Neural crest cell (in vitro differentiated cells): ENCODE measurements around the gene RNF121. TPM values are rescaled to one million over a fixed set of nuclear protein-coding genes. Genes with fewer than 3 reads are reported as not detected.

Source experiments
- DNase-seq: peaks from one replicate; pipeline ENCODE4 v3.0.0; 2021; ENCODE audit warnings: low read depth, mixed read lengths, low spot score
- H3K27ac Mint-ChIP-seq: one replicate; pipeline ENCODE4 v1.8.0; 2021; ENCODE audit warnings: mild to moderate bottlenecking, mixed read lengths; ENCODE audit not compliant: unreplicated experiment
- H3K27me3 Mint-ChIP-seq: 2 replicates; pipeline ENCODE4 v1.8.0; 2021; ENCODE audit warnings: low read depth, mild to moderate bottlenecking, mixed read lengths
- H3K36me3 Mint-ChIP-seq: 2 replicates; pipeline ENCODE4 v1.8.0; 2021; ENCODE audit warnings: low read depth, mild to moderate bottlenecking, mixed read lengths
- H3K4me1 Mint-ChIP-seq: 2 replicates; pipeline ENCODE4 v1.8.0; 2021; ENCODE audit warnings: mixed read lengths
- H3K4me3 Mint-ChIP-seq: one replicate; pipeline ENCODE4 v1.8.0; 2021; ENCODE audit warnings: mild to moderate bottlenecking, mixed read lengths
- H3K9me3 Mint-ChIP-seq: 2 replicates; pipeline ENCODE4 v1.8.0; 2021; ENCODE audit warnings: mixed read lengths
- total RNA-seq: library from RNA; stranded (reverse); gene quantifications from 2 replicates; pipeline ENCODE4 v1.2.1, GENCODE V29; 2021
- TF ChIP-seq, protein P1 (sequence below): fragments of 200-600 bp; sonication (generic); conservative IDR thresholded peaks from 2 replicates; pipeline ENCODE4 v1.5.0; 2021; ENCODE audit warnings: antibody characterized with exemption, mild to moderate bottlenecking

The RNF121 gene
- total RNA-seq, 1 donor from 2014 or later: 48.8 TPM

- Mint-ChIP-seq H3K9me3 (no peaks in the 10 kb centered on the region), H3K27ac (no peak overlapping the region), H3K4me3 (no peak overlapping the region), H3K27me3 (no peaks in the 10 kb centered on the region), H3K36me3 (no peaks in the 10 kb centered on the region), H3K4me1 (peaks cover 8% of the 10 kb centered on the region)
- DNase-seq: no peak
- TF ChIP-seq, protein P1, sequence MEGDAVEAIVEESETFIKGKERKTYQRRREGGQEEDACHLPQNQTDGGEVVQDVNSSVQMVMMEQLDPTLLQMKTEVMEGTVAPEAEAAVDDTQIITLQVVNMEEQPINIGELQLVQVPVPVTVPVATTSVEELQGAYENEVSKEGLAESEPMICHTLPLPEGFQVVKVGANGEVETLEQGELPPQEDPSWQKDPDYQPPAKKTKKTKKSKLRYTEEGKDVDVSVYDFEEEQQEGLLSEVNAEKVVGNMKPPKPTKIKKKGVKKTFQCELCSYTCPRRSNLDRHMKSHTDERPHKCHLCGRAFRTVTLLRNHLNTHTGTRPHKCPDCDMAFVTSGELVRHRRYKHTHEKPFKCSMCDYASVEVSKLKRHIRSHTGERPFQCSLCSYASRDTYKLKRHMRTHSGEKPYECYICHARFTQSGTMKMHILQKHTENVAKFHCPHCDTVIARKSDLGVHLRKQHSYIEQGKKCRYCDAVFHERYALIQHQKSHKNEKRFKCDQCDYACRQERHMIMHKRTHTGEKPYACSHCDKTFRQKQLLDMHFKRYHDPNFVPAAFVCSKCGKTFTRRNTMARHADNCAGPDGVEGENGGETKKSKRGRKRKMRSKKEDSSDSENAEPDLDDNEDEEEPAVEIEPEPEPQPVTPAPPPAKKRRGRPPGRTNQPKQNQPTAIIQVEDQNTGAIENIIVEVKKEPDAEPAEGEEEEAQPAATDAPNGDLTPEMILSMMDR: no peak
These were observed 19.6 kb downstream of the RNF121 start for GRCh38 chr11:71948314-71949027.

GRCh38 chr11:71949034-71949433, 20.2 kb downstream of the RNF121 start:
- Mint-ChIP-seq H3K4me3 (no peak overlapping the region), H3K27me3 (no peaks in the 10 kb centered on the region), H3K4me1 (peaks cover 8% of the 10 kb centered on the region), H3K27ac (no peak overlapping the region), H3K36me3 (no peaks in the 10 kb centered on the region), H3K9me3 (no peaks in the 10 kb centered on the region)
- TF ChIP-seq, protein P1: no peak
- DNase-seq: no peak

- no peak overlapping the region for H3K4me3 Mint-ChIP-seq
- H3K36me3 Mint-ChIP-seq: no peaks in the 10 kb centered on the region
- H3K27me3 Mint-ChIP-seq: no peaks in the 10 kb centered on the region
- TF ChIP-seq, protein P1: no peak
- no peaks in the 10 kb centered on the region for H3K9me3 Mint-ChIP-seq
- DNase-seq: no peak
- H3K27ac Mint-ChIP-seq: no peak overlapping the region
- H3K4me1 Mint-ChIP-seq: peaks cover 8% of the 10 kb centered on the region
These were observed 23.0 kb downstream of the RNF121 start for GRCh38 chr11:71951741-71952310.

DNA sequence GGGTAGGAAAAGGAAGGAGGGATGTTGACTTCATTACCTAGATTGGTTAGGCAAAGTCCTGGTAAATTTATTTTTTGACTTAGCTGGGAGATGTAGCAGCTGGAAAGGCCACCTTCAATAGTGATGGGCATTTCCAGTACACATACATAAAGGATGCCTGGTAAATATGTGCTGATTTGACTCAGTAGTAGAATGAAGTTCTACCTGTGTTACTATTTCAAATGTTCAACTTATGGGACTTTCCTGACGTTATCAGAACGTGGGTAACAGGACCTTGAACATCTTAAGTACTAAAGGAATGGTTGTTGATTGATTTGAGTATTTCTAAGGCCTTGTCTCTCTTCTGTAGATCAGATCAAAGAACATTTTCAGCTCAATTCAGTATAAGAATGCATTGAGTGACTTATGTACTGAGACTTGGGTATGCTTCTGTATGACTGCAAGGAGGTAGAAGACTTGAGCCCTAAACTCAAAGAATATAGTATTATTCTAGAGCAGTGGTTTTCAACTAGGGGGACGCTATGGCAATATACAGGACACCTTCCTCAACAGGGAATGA, 27.1 kb downstream of the RNF121 start:
- Mint-ChIP-seq H3K36me3 (peaks cover 5% of the 10 kb centered on the region), H3K4me1 (no peaks in the 10 kb centered on the region), H3K9me3 (no peaks in the 10 kb centered on the region), H3K4me3 (no peak overlapping the region), H3K27ac (no peak overlapping the region), H3K27me3 (no peaks in the 10 kb centered on the region)
- no peak for DNase-seq
- TF ChIP-seq, protein P1: no peak

GRCh38 chr11:71962428-71963038, 33.7 kb downstream of the RNF121 start:
- no peaks in the 10 kb centered on the region for H3K27me3 Mint-ChIP-seq
- H3K36me3 Mint-ChIP-seq: peaks cover 11% of the 10 kb centered on the region
- no peak overlapping the region for H3K4me3 Mint-ChIP-seq
- DNase-seq: no peak
- H3K27ac Mint-ChIP-seq: no peak overlapping the region
- H3K9me3 Mint-ChIP-seq: no peaks in the 10 kb centered on the region
- H3K4me1 Mint-ChIP-seq: no peaks in the 10 kb centered on the region
- TF ChIP-seq, protein P1: no peak
